ENCODE measurements around the gene CENPP.

Gene CENPP

GRCh38 chr9:92501671-92502393, 176.1 kb downstream of the CENPP start:
- peak; percentile 70 for TF ChIP-seq CTCF (conservative IDR thresholded peaks at IDR 0.05)
- no peak overlapping the region for H3K27ac ChIP-seq

- H3K27ac ChIP-seq = no peak overlapping the region
- no peak for TF ChIP-seq CTCF (conservative IDR thresholded peaks at IDR 0.05)
These were observed 177.4 kb downstream of the CENPP start for GRCh38 chr9:92503156-92503555.

- no peak overlapping the region for H3K27ac ChIP-seq
These were observed 179.1 kb downstream of the CENPP start for GRCh38 chr9:92504881-92505280.

GRCh38 chr9:92506184-92506857, 180.6 kb downstream of the CENPP start:
- TF ChIP-seq CTCF (conservative IDR thresholded peaks at IDR 0.05) = no peak
- no peak overlapping the region for H3K27ac ChIP-seq

More at GRCh38 chr9:92504881-92505280, 179.1 kb downstream of the CENPP start:
- TF ChIP-seq CTCF (conservative IDR thresholded peaks at IDR 0.05) = no peak

GRCh38 chr9:92507005-92507404, 181.3 kb downstream of the CENPP start:
- no peak overlapping the region for H3K27ac ChIP-seq
- no peak for TF ChIP-seq CTCF (conservative IDR thresholded peaks at IDR 0.05)

- H3K27ac ChIP-seq = no peak overlapping the region
- TF ChIP-seq CTCF (conservative IDR thresholded peaks at IDR 0.05) = no peak
These were observed 181.7 kb downstream of the CENPP start for GRCh38 chr9:92507496-92507895.

- H3K27ac ChIP-seq = no peak overlapping the region
These were observed 182.5 kb downstream of the CENPP start for GRCh38 chr9:92508018-92508820.

More at GRCh38 chr9:92508018-92508820, 182.5 kb downstream of the CENPP start:
- TF ChIP-seq CTCF (conservative IDR thresholded peaks at IDR 0.05) = no peak

Measured in VCaP (cell line).